GM21528 (cell line): ENCODE results near the gene PDZD4.

Experiments used
- ATAC-seq: cut with Tn5 transposase; IDR thresholded peaks from one replicate; pipeline ENCODE4 v1.9.1; 2021; ENCODE audit warnings: mild to moderate bottlenecking, moderate library complexity; ENCODE audit not compliant: unreplicated experiment, low FRiP score

Gene PDZD4

DNA sequence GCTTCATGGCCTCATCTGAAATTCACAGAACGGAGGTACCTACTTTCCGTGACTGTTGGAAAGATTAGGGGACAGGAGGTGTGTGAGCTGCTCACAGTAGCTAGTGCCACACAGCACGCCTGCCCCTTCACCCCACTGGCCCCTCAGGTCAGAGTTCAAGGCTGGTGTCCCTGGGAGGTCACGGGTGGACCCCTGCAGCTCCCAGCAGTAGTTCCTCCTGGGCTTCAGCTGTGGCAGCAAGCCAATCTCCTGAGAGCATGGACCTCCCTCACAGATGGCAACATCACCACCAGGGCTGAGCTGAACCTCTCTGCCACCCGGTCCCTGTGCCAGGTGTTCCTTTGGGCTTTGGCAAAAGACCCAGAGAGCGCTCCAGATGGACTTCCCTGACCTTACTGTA is 38.0 kb downstream of the PDZD4 start:
- ATAC-seq, result no peak

- ATAC-seq, result no peak
Observed at GRCh38 chrX:153791104-153791852, 39.1 kb downstream of the PDZD4 start.

GRCh38 chrX:153789654-153790053 is 40.7 kb downstream of the PDZD4 start:
- no peak for ATAC-seq

DNA sequence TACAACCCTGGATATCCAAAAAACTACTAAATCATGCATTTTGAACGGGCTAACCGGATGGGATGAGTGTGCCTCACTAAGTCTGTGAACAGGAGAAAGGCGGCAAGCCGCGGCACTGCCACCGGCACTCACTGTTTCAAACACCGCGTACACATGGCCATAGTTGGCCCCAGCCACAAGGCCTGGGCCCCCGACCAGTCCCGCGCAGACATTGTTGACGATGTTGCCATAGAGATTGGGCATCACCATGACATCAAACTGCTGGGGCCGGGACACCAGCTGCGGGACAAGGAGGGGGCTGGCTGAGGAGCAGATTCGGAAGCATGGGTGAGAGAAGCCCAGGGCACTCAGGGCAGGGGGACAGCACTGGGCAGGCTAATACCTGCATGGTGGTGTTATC is 43.7 kb downstream of the PDZD4 start:
- no peak for ATAC-seq

- ATAC-seq, result no peak
Observed at GRCh38 chrX:153784325-153784967, 45.9 kb downstream of the PDZD4 start.

DNA sequence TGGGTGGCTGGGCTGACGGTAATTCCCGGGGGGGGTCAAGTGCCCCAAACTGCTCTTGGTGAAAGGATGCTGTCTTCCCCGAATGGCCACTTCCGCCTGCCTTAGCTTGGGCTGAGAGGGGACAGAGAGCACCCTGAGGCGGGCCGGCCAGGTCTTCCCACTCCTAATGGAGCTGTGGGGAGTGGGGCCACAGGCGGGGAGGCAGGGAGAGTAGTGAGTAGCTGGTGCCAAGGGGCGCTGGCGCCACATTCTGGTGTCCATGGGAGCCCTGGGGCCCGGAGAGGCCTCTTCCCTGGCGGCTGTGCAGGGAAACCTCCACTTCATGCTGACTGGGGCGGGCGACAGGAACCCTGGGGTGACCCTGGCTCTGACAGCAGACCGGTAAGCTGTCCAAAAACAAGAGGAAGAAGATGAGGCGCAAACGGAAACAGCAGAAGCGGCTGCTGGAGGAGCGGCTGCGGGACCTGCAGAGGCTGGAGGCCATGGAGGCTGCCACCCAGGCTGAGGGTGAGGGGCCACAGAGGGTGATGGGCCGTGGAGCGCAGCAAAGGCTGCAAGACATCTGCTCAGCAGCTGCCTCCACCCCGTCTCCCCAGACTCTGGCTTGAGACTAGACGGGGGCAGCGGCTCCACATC is 46.8 kb downstream of the PDZD4 start:
- no peak for ATAC-seq

DNA sequence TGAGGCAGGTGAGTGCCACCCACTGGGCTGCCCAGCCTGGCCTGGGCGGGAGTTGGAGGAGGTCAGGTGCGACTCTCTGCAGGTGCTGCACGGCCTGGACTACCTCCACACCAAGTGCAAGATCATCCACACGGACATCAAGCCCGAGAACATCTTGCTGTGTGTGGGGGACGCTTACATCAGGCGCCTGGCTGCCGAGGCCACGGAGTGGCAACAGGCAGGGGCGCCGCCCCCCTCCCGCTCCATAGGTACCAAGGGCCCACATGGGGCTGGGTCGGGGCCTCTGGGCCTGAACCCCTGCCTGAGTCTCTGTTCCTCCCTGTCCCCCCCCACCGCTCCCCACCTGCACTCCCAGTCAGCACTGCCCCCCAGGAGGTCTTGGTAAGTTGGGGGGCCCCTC is 47.5 kb downstream of the PDZD4 start:
- no peak for ATAC-seq

DNA sequence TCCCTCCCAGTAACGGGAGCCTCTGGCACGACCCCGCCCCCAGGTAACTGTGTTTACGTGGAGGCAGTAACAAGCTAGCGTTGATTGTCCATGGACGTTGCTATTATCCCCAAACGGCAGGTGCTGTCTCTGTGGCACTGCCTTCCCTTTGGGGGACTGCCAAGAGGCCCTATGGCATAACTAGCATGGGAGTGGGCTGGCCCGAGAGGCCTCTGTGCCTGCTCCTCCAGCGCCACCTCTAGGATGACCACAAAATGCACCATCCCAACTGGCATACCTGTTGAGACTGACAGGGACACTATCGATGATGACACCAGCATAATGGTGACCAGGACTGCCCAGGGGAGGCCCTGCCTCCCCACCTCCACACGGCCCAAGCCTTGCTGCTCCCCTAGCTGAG is 48.0 kb downstream of the PDZD4 start:
- ATAC-seq, result no peak

DNA sequence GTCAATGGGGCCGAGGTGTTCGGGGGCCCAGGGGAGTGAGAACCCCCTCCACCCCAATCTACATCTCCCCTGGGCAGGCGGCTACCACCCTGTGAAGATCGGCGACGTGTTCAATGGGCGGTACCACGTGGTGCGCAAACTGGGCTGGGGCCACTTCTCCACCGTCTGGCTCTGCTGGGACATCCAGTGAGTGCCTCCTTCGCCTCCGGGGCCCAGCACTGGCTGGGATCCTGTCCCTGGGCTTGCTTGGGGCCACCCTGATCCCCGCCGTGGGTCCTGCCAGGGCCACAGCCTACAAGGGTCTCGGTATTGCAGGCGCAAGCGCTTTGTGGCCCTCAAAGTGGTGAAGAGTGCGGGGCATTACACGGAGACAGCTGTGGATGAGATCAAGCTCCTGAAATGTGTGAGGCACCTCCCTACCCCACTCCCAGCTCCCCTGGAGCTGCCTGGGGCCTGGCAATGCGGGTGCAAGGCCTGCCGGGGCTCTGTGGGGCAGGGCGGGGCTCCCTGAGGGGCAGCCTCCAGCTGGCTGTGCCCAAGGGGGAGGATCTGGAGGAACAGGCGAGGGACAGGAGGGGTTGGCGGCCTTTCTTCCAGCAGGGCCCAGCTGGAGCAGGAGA is 48.8 kb downstream of the PDZD4 start:
- no peak for ATAC-seq

- no peak for ATAC-seq
Observed at GRCh38 chrX:153780678-153781427, 49.5 kb downstream of the PDZD4 start, which contains the start of gene SRPK3. SRPK3 (plus strand) TSS chrX:153781041; CDS start chrX:153781087, 46 bp downstream.

GRCh38 chrX:153779891-153780677 is 50.3 kb downstream of the PDZD4 start:
- ATAC-seq, result no peak

- ATAC-seq, result no peak
Observed at GRCh38 chrX:153778684-153779101, 51.7 kb downstream of the PDZD4 start.

DNA sequence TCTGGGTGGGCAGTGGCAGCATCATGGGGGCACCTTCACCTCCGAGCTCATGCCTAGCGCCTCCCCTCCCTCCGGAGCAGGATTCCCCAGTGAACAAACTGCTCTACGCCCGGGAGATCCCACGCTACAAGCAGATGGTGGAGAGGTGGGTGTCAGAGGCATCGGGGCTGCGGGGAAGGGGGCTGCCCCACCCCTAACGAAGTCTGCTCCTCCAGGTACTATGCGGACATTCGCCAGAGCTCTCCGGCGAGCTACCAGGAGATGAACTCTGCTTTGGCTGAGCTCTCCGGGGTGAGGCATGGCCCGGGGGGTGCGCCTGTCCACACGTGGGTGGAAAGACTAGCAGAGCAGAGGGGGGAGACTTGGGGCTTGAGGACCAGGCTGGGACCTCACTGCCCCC is 52.2 kb downstream of the PDZD4 start:
- ATAC-seq, result no peak

- no peak for ATAC-seq
Observed at GRCh38 chrX:153777261-153778090, 52.9 kb downstream of the PDZD4 start.

DNA sequence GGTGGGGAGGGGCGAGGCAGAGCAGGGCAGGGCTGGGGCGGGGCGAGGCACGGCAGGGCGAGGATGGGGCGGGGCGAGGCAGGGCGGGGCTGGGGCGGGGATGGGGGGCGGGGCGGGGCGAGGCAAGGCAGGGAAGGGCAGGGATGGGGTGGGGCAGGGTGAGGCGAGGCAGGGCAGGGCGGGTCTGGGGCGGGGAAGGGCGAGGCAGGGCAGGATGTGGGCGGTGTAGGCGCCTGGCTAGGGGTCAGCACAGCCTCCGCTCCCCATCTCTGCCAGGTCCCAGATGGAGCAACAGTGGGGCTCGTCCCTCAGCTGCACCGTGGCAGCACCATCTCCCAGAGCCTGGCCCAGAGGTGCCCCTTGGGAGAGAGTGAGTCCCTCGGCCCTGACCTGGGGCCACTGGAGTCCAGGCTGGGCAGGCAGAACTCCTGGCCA is 53.7 kb downstream of the PDZD4 start:
- no peak for ATAC-seq

DNA sequence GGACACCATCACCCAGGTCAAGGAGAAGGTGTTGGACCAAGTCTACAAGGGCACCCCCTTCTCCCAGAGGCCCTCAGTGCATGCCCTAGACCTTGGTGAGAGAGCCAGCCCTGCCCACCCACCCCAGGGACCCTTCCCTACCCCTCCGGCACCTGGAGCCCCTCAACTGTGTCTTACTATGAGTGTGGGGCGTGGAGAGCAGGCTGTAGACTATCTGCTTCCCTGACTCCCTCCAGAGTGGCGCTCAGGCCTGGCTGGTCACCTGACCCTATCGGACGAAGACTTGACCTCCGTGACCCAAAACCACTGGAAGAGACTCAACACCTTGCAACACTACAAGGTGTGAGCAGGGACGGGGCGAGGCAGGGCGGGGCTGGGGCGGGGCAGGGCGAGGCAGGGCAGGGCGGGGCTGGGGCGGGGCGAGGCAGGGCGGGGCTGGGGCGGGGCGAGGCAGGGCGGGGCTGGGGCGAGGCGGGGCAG is 54.2 kb downstream of the PDZD4 start:
- no peak for ATAC-seq

DNA sequence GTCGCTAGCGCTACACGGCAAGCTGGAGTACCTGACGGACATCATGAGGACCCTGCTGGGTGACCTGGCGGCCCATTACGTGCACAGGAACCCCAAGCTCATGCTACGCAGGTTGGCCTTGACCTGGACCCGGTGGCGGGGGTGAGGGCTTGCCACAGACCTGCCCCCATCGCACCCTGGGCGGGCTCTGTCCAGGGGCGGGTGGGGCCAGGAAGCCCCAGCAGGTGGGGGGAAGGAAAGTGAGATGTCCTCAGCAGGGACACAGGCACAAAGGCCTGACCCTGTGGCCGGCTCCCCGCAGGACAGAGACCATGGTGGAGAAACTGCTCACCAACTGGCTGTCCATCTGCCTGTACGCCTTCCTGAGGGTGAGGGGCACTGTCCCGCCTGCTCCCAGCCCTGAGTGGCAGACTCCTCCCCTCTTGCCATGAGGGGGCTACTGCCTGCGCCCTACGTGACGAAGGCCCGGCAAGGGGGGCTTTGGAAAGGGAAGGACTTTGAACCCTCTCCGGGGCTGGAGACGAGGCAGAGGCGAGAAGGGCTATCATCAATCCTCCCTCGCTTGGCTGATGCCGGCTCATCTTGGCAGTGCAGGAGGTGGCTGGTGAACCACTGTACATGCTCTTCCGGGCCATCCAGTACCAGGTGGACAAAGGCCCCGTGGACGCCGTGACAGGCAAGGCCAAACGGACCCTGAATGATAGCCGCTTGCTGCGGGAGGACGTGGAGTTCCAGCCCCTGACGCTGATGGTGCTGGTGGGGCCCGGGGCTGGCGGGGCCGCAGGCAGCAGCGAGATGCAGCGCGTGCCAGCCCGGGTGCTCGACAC is 54.8 kb downstream of the PDZD4 start:
- no peak for ATAC-seq
